Dedifferentiated amniotic fluid mesenchymal stem cell (primary cell): ENCODE measurements around the gene VSTM4.

Experiments used
- DNase-seq: peaks from one replicate; pipeline ENCODE4 v3.0.0-alpha.2; 2016; ENCODE audit errors: extremely low spot score

VSTM4 gene

DNA sequence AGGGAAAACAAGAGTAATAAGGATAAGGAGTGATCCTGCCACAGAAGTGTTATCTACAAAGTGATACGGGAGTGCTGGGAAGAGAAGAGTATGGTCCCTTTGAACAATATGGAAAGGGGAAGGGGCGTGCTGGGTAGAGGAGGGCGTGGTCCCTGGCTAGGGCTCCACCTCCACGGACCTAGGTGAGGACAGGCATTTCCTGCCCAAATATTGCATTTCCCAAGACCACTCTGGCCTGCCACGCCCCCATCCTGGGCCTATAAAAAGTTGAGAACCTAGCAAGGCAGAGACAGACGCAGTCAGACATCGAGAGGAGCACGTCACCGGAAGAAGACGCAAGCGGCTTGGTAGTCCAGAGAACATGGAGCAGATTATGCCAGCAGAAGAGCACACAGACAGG, 22.8 kb downstream of the VSTM4 start:
- DNase-seq: no peak

DNA sequence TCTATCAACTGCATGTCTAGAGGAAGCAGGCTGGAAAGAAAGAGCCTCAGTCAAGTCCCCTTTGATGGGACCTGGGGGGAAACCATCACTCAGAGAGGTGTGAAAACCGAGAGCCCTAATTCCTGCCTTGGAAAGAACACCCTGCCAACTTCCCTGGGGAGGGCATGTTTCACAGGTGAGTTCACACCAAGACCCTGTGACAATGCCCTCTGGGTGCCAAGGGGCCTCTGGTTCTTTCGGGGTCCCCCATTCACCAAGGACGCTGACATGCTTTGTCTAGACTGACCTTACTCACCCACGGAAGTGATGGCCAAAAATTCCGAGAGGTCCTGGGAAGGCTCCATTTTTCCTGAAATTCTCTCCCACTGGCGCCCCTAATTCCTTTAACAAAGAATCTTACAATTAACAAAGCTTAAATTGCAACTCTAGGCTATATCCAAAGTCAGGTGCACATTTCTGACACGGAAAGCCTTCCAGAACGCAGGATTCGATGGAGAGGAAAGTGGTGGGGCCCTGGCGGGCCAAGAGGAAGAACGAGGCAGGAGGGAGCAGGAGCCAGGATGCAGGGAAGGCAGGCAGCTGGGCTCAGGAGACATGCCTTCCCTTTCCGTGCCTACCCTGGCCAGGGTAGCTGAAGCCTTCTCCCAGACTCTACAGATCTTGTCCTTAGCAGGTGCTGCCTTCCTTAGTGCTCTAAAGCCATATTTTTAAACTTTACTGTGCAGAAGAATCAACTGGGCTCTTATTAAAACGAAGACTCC, 23.7 kb downstream of the VSTM4 start:
- DNase-seq: no peak

GRCh38 chr10:49090696-49091380, 24.5 kb downstream of the VSTM4 start:
- DNase-seq: no peak

DNA sequence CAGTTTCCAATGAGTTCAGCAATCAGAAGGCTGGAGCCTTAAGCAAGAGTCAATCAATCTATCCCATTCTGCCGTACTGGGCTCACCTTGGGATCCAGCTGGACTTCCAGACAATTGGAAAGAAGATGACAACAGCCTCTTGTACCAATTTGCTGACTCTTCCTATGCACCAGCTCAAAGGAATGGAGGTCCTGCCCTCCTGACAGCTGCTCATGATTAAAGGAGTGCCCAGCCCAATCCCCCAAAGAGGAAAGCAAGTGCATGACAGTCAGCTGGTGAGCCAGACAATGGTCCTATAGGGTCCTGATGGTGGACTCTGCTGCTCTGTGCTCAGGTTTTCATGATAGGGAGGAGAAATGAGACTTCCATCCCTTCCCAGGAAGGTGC, 25.1 kb downstream of the VSTM4 start:
- DNase-seq: no peak

- no peak for DNase-seq
Observed at GRCh38 chr10:49089557-49090188, 25.6 kb downstream of the VSTM4 start.

GRCh38 chr10:49089152-49089551, 26.2 kb downstream of the VSTM4 start:
- DNase-seq: no peak

DNA sequence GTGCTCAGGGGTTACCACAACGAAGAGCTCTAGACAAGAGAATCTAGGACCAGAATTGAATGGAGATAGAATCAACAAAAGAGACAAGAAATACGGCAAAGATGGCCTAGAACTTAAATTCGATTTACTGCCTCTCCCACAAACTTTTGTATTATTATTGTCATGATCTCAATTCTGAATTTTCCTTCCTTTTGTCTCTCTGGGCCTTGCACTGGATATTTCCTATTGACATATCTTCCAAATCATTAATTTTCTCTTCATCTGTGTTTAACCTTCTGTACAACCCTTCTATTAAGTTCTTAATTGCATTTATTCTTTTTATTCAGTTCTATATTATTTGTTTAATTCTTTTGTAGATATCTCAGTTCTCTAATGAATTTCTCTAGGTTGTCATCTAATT, 28.4 kb downstream of the VSTM4 start:
- DNase-seq: no peak

DNA sequence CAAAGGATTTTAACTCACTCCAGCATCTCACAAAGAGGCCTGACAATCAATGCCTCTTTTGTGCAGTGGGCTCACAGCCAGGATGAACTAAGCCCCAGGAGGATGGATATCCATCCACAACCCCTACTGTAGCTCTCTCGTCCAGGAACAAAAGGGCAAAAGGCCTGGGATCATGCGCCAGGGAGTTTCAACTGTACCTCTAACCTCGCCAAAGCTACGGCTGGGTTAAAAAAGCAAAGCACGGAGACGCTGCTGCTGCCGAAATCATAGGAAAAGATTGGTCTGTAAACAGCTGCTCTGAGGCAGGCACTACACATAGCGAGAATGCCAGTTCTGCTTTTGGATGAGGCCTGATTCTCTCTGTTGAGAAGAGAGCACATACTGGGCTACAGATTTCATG, 32.1 kb downstream of the VSTM4 start:
- DNase-seq: no peak

DNA sequence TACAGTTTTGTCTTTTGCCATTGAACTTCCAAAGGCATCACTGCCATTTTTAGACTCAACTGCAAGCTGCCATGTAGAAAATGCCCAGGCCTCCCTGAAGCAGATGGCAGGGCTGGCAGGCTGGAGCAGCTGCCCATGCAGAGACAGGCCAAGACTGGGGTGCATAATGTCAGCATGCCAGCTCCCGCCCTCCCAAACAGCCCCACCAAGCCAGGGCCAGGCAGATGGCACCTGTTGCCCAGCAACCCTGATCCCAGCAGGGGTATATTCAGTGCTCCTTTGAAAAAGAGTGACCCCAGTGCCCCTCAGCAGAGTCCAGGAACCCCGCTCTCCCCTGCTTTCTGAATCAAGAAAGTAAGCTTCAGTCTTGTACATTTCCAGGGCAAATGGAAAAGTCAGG, 32.6 kb downstream of the VSTM4 start:
- DNase-seq: no peak

GRCh38 chr10:49081547-49082275, 33.6 kb downstream of the VSTM4 start:
- DNase-seq: no peak

DNA sequence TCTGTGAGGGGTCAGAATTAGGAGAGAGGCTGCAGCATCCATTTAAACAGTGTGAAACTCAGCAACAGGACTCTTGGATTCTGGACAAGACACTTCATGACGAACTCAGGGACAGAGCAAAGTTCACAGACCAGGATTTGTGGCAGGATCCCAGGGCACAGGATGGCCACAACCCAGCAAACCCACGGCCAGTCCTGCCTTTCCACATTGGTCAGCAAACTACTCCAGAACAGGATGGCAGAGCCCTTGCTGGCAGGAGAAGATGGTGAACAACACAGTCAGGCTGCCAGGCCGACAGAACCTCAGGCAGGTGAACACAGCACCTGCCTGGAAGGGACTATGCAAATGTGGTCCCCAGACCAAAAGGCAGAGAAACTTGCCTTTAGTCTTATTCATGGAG, 34.4 kb downstream of the VSTM4 start:
- no peak for DNase-seq

DNA sequence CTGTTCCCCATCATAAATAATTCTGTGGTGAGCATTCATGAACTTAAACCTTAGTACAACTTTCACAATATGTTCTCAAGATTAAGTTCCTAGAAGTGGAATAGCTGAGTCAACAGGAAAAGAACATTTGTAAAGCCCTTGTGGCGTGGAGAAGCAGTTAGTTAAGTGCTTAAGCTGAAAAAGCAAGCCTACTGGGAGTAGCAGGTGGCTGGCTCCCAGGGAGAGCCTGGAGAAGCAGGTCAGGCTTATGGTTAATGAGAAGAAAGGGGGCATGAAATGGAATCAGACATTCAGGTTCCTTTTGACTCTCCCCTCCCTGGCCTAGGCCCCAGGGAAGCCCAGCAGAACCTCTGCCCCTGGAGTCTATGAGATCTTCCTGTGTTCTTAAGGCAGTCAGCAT, 35.3 kb downstream of the VSTM4 start:
- DNase-seq: no peak

- DNase-seq: no peak
Observed at GRCh38 chr10:49079499-49079898, 35.8 kb downstream of the VSTM4 start.

GRCh38 chr10:49079072-49079471, 36.2 kb downstream of the VSTM4 start:
- no peak for DNase-seq

DNA sequence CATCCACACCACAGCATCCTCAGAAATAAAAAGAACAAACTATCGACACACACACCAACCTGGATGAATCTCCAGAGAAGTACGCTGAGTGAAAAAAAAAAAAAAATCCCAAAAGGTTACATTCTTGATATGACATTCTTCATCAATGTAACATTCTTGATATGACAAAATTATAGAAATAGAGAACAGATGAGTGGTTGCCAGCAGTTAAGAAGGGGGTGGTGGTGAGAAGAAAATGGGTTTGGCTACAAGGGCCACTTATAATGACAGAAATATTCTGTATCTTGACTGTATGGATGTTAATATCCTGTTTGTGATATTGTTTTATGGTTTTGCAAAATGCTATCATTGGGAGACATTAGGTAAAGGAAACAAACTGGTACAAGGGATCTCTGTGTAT, 36.9 kb downstream of the VSTM4 start:
- no peak for DNase-seq

DNA sequence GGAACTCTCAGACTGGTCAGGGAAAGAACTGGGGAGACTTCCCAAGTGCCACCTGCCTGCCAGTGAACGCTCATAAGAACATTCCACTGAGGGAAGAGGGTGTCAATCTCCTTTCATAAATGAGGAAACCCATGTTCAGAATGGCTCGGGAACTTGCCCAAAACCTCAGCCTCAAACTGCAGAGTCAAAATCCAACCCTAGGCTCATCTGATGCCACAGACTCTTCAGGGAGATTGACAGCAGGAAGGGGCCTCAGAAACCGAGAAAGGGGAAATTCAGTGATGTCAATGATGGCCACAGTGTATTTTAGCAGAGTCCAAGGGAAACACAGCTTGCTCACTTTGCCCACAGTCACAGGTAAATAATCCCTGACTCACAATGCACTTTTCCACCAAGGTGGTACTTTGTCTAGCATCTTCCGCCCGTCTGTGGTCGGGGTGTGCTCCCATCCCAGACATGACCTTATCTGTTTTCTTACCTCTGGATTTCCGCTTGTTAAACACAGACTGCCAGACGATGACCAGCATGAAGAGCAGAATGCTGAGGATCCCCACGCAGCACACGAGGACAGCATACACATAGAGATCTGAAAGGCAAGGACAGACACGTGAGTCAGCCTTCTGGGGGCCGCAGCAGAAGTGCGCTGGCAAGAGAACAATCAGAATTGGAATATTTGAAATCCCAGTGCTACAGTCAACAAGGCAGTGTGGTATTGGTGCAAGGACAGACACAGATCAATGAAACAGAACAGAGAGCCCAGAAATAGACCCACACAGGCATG, 38.4 kb downstream of the VSTM4 start:
- no peak for DNase-seq

DNA sequence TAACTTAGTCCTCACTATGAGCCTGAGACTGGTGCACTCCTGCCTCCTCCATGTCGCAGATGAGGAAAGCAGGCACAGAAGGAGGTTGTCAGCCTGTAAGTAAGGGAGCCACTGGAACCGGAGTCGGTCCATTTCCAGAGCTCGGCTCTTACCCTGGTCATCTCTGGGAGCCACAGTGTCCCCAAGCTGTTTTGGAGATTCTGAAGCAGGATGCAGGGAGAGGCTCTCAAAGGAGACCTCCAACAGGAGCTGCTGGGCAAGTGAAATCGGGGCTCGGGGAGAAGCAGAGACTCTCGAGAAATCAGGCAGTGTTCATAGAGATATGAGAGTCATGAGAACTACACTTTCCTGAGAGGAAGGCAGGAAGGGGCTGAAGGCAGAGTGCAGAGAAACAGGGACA, 39.0 kb downstream of the VSTM4 start:
- no peak for DNase-seq

GRCh38 chr10:49075743-49076142, 39.6 kb downstream of the VSTM4 start:
- DNase-seq: no peak

DNA sequence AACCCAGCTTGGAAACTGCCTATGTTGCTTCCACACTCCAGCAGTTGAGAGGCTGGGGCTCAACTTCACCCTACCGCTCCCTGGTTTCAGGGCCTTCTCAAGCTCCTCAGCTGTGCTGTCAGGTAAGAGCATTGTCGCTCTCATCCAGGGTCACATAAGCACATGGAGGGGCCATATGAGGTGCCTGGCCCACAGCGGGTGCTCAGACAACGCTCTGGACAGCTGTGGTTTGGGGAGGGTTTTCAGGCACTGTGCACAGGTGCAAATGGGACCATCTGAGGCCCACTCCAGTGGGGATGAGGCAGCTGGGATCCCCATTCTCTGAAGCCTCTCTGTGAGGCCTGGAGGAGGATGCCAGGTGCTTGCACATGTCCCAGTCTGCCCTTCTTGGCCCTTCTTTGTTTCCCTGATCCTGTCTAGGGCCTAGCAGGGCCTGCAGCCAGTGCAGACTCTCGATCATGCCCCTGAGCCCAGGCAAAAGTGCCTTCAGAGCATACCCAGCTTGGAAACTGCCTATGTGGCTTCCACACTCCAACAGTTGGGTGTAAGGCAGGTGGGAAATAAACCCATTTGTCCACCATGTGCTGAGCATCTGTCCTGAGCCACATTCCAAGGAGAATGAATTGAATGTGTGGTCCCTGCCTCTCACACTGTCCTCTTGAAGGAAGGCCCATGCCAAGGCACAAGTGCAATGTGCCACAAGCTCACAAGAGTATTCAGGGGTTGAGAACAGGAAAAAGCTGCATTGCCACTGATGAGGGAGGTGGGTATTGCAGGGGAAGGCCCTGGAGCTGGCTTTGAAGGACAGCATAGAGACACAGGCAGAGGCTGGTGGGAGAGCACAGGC, 40.3 kb downstream of the VSTM4 start:
- DNase-seq: no peak

GRCh38 chr10:49072166-49072885, 43.0 kb downstream of the VSTM4 start:
- DNase-seq: no peak
